GM19468 (cell line): ENCODE measurements around the gene BHMT2.

ENCODE experiments used
- ATAC-seq: cut with Tn5 transposase; IDR thresholded peaks from one replicate; pipeline ENCODE4 v1.9.1; 2021; ENCODE audit warnings: mild to moderate bottlenecking, moderate library complexity, moderate number of reproducible peaks; ENCODE audit not compliant: unreplicated experiment; ENCODE audit errors: extremely low read depth

BHMT2 gene

DNA sequence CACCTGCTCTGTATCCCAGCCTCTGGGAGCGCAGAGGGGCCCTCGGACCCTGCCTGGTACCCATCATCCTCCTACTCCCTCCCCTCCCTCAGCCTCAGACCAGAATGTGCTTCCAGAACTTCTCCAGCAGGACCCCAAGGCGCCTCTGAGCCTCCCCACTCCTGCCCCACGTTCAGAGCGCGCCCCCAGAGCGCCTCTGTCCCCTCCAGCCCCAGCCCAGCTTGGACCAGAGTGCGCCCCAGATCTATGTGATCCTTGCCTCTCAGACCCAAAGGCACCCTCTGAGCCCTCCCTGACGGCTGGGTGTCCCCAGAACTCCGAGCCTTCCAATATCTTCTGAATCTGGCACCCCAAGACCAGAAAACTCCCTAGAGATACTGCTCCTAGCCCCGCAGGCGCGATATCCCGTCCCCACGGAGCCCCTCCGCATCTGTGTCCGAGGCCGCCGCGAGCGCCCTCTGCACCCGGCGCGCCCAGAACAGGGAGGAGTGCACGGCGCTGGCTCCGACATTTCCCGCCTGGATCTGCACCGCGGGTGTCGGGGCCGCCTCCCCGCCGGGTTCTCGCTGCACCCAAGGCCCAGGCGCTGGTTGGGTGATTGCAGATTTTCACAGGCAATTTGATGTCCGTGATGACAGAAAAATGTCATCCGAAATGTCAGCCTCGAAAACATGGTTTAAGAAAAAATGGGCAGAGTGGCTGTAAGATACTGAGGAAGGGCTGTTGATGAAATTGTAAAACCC lies 42.6 kb downstream of the BHMT2 start:
- ATAC-seq, result no peak

DNA sequence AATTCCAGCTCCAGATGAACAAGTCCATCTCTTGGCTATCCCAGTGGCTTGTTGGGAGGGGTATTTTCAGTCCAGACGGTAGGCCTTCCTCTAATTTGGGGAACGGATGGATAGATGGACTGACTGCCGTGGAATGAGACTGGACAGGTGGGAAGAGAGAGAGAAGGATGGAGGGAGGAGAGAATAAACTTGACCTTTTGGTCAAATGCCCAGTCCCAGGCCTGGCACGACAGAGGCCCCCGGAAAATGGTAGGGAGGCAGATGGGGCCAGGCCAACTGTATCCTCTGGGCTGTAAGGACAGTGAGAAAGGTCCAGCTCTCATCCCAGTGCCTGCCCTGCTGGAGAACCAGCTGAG lies 43.1 kb downstream of the BHMT2 start:
- no peak for ATAC-seq

DNA sequence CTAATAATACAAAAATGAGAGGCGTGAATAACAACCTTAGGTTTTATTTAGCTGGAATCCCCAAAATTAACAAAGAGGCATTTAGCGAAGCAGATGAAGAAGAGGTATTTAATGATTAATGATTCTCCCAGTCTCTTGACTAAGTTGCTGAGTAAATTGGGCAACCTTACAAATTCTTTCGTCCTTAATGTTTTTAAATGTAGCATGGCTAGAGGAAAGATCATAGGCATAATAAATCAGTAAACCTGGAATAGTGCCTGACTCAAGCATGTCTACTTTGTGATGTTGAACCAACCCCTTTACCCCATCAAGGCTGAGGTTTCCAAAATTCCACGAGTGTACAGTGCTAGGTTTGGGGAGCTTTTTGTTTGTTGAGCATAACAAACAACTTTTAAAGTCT lies 49.9 kb downstream of the BHMT2 start:
- no peak for ATAC-seq

DNA sequence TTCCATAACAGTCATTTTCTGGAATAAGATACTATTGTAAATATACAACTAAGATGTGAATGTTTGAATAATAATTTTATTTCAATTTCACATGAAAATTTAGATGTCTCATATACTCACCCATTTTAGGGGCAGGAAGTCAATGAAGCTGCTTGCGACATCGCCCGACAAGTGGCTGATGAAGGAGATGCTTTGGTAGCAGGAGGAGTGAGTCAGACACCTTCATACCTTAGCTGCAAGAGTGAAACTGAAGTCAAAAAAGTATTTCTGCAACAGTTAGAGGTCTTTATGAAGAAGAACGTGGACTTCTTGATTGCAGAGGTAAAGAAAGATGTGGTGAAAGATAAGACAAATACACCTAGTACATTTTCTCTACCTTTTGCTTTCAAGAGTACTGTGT lies 50.7 kb downstream of the BHMT2 start:
- no peak for ATAC-seq

DNA sequence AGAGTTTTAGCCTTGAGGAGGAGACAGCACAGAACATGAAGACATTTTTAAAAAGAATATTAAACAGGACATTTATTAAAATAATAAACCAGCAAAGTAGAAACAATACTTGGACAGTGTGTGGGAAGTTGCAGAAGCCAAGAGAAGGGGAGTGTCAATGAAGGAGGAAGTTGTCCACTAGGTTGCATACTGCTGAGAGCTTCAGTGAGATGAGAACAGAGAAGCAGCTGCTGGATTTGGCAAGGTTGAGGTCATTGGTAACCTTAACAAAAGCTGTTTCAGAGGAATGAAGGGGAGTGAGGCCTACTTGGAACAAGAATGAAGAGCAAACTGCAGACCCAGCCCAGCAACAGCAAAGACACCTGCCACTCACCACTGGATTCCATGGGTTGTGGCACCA lies 53.4 kb downstream of the BHMT2 start:
- no peak for ATAC-seq

DNA sequence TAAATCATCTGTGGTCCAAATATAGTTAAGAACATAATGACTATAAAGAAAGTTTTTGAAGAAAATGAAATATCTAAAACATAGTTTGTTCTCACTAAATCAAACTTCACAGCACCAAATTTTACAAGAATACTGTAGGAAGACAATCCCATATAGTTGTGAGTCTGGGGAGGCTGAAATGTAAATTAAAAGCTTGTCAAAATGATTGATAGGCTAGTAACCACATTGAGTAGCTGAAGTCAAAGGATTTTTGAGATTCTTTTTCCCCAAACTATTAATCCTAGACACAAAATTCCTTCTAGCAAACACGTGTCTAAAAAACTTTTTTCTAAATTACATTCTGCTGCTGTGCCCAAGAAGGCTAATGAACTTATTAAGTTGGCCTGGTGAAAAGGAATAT lies 55.0 kb downstream of the BHMT2 start:
- ATAC-seq, result no peak

DNA sequence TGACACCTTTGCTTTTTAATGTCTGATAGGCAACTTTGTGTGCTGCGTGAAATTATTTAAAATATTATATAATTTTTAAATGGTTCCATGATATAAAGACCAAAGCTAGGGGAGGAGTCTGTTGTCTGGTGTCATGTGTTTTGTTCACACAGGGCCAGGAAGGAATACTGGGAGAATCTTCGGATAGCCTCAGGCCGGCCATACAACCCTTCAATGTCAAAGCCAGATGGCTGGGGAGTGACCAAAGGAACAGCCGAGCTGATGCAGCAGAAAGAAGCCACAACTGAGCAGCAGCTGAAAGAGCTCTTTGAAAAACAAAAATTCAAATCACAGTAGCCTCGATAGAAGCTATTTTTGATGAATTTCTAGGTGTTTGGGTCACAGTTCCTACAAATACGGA lies 61.2 kb downstream of the BHMT2 start:
- no peak for ATAC-seq

DNA sequence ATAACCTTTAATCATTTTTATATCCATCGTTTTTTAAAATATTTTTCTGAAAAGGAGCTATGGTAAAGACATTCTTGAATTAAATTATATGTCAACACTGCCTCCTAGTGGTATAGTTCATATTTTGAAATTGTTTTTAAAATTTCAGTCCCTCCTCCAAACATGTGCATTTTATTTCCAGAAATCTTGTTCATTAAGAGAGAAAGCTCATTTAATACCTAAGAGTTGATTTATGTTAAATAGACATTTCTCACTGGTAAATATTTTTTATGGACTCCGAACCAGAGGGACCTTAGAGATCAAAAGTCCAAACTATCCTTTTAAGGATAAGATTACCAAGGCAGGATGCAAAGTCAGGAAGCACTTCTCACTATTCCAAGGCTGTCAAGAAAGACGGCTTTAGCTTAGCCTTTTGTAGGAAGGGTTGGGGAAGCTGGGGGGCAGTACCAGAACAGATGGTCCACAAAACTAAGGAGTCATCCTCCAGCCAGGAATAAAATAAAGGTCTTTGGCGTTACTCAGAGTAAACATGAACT lies 63.6 kb downstream of the BHMT2 start:
- no peak for ATAC-seq

DNA sequence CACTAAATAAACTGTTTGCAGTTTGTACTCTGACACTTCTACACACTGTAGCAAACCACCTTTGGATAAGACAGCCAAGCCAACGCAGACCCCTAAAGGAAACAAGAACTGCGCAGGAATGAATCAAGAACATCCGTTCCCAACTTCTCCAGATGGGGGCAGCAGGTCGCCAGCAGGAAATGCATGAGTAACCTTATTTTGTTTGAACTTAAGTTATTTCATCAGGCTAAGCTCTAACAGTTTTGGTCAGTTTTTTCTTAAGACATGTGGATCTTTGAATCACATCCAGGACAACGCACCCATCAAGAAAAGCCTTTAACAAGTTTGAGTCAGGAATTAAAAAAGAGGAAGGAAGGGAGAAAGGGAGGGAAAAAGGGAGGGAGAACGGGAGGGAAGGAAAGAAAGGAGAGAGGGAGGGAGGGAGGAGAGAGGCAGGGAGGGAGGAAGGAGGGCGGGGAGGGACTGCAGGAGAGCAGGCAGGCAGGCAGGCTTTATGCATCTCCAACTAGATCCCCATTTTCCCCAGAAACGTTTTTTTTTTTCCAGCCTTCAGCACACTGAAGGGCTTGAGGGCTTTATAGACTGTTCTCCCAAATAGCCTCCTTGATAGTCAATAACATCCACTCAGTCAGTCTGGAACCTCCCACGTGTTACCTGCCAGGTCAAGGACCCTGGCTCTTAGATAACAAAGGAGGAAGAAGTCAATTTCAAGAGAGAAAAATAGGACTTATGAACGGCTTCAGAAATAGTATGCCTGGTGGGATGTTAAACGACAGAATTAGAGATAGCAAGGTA lies 64.3 kb downstream of the BHMT2 start:
- no peak for ATAC-seq

DNA sequence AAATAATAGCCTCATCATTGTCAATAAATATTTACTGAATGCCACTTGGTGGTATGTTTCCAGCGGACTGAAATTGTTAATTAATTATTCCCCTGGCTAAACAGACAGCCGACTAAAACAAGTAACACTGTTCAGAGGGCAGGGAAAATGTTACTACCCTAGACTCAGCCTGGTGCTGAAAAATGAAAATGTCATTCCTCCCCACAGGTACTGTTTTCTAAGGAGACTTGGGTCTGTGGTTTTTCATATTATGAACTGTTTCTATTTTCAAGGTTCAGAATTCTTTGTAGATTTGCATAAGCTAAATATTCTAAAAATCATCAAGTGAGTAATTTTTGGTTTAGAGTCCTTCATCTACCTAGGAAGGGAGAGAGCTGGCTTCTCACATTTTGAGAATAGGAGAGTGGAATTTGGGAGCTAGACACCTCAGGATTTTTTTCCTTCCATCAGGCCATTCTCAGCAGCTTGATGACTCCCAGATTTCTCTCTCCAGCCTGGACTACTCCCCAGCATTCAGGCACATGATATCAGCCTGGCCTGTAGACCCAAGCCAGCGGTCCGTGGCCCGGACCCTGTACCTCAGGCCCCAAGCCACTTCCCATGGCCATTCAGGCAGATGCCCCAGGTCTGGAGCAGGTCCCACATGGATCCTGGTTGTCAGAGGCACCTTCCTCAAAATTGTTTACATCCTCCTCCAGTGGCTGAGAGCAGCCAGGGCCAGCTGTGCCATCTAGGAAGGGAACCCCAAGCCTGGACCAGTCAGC lies 66.4 kb downstream of the BHMT2 start:
- no peak for ATAC-seq

DNA sequence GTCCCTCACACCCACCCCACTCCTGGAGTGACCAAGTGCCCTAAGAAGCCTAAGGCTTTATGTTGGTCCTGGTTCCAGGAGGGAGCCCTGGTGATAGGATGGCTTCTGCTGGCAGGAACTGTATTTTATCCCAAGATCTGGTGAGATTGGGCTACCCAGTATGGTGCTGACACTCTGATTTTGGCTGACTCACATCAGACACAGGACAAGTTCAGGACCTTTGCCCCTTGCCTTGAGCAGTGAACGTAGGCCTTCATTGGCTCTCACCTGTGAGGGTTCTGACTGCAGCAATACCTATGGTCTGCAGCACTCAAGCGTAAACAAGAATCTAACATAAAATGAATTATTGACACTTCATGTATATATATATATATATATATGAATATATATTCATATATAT lies 67.1 kb downstream of the BHMT2 start:
- ATAC-seq, result no peak
